GM19395 (cell line): ENCODE measurements around the gene DENND4B.
A peak's percentile ranks its signal among the peaks of the same experiment; 100 is the strongest.
"Not testable (repeated sequence)": the region's sequence is repeated elsewhere in the genome, so short reads cannot be mapped to it uniquely, and the experiment has no call there.

ENCODE experiments used
- ATAC-seq: cut with Tn5 transposase; IDR thresholded peaks from one replicate; pipeline ENCODE4 v1.9.1; 2021; ENCODE audit warnings: mild to moderate bottlenecking, moderate library complexity; ENCODE audit not compliant: unreplicated experiment

DENND4B gene

GRCh38 chr1:153928791-153929341 is 17.7 kb downstream of the DENND4B start:
- no peak for ATAC-seq

GRCh38 chr1:153928245-153928644 is 18.3 kb downstream of the DENND4B start:
- ATAC-seq, result no peak

- no peak for ATAC-seq
These were observed 20.1 kb downstream of the DENND4B start for GRCh38 chr1:153926405-153926804.

GRCh38 chr1:153922972-153923925 is 23.3 kb downstream of the DENND4B start, which contains the start of gene GATAD2B:
Gene GATAD2B, minus strand, starts transcription at chr1:153922972. Its CDS starts 94,625 bp downstream, at chr1:153828347.
- peak; percentile 94 for ATAC-seq

- ATAC-seq, result peak; percentile 30
These were observed 24.2 kb downstream of the DENND4B start for GRCh38 chr1:153922076-153922971.

GRCh38 chr1:153921803-153922075 is 24.8 kb downstream of the DENND4B start:
- no peak for ATAC-seq

GRCh38 chr1:153921080-153921802 is 25.3 kb downstream of the DENND4B start:
- ATAC-seq, result no peak

- ATAC-seq, result no peak
These were observed 26.4 kb downstream of the DENND4B start for GRCh38 chr1:153919876-153920852.

- no peak for ATAC-seq
These were observed 30.2 kb downstream of the DENND4B start for GRCh38 chr1:153916297-153916696.

GRCh38 chr1:153912349-153912748 is 34.2 kb downstream of the DENND4B start:
- no peak for ATAC-seq

- ATAC-seq, result not testable (repeated sequence)
These were observed 36.0 kb downstream of the DENND4B start for GRCh38 chr1:153910560-153910959.

- ATAC-seq, result no peak
These were observed 38.4 kb downstream of the DENND4B start for GRCh38 chr1:153908071-153908470.

GRCh38 chr1:153907134-153907533 is 39.4 kb downstream of the DENND4B start:
- no peak for ATAC-seq

GRCh38 chr1:153906396-153906795 is 40.1 kb downstream of the DENND4B start:
- no peak for ATAC-seq

GRCh38 chr1:153905908-153906307 is 40.6 kb downstream of the DENND4B start:
- not testable (repeated sequence) for ATAC-seq

GRCh38 chr1:153903841-153904455 is 42.6 kb downstream of the DENND4B start:
- no peak for ATAC-seq

- no peak for ATAC-seq
These were observed 47.0 kb downstream of the DENND4B start for GRCh38 chr1:153899509-153899908.

GRCh38 chr1:153895866-153896265 is 50.7 kb downstream of the DENND4B start:
- ATAC-seq, result not testable (repeated sequence)

- not testable (repeated sequence) for ATAC-seq
These were observed 55.5 kb downstream of the DENND4B start for GRCh38 chr1:153891042-153891441.
